ENCODE data around the gene NDFIP1. TPM values are rescaled to one million over a fixed set of nuclear protein-coding genes. Genes with fewer than 3 reads are reported as not detected.

The NDFIP1 gene
- total RNA-seq, 1 experiment from 2014 or later = 41.3 TPM

GRCh38 chr5:142193114-142193428 is 84.5 kb downstream of the NDFIP1 start:
- Histone ChIP-seq H2AFZ (ENCODE audit: low read length) (no peak overlapping the region), H3K27me3 (ENCODE audit: low read length) (no peaks in the 10 kb centered on the region), H3K36me3 (ENCODE audit: insufficient read depth, low read length) (no peaks in the 10 kb centered on the region), H3K79me2 (ENCODE audit: low read length) (no peaks in the 10 kb centered on the region), H3K4me2 (ENCODE audit: low read depth, low read length, poor library complexity, severe bottlenecking) (no peak overlapping the region), H3K9ac (ENCODE audit: low read length) (no peak overlapping the region), H3K27ac (ENCODE audit: low read length) (no peak overlapping the region), H3K4me1 (ENCODE audit: low read length) (no peaks in the 10 kb centered on the region), H3K9me2 (replicated peaks; ENCODE audit: insufficient read depth, low read length) (no peaks in the 10 kb centered on the region), H4K20me1 (ENCODE audit: insufficient read depth, low read depth, low read length) (no peaks in the 10 kb centered on the region), H3K9me3 (ENCODE audit: low read length) (no peaks in the 10 kb centered on the region), H3K4me3 (ENCODE audit: low read length) (no peak overlapping the region)
- no peak for DNase-seq

GRCh38 chr5:142197098-142197497 is 88.5 kb downstream of the NDFIP1 start:
- H2AFZ ChIP-seq (ENCODE audit: low read length) = no peak overlapping the region
- no peak overlapping the region for H3K9ac ChIP-seq (ENCODE audit: low read length)

DNA sequence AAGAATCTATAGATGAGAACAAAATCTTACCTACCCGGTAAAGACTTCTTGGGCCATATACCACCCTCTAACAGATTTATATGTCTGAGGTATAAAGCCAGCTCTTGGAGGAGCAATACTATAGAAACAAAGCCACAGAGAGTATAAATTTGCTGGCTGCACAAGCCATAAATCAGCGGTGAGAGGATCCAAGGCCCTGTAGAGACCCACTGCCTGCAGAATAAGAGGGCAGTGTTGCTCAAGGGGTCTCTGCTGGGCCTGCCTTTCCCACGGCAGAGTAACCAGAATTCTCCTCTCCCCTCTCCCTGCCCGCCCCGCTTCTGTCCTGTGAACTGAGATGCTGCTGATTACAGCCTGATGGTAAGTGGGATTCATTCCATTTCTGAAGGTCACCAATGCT is 89.2 kb downstream of the NDFIP1 start:
- no peaks in the 10 kb centered on the region for H3K9me3 ChIP-seq (ENCODE audit: low read length)
- DNase-seq = no peak
- no peak overlapping the region for H3K27ac ChIP-seq (ENCODE audit: low read length)
- no peaks in the 10 kb centered on the region for H3K36me3 ChIP-seq (ENCODE audit: insufficient read depth, low read length)
- H2AFZ ChIP-seq (ENCODE audit: low read length) = no peak overlapping the region
- no peaks in the 10 kb centered on the region for H3K27me3 ChIP-seq (ENCODE audit: low read length)
- H3K9me2 ChIP-seq (replicated peaks; ENCODE audit: insufficient read depth, low read length) = no peaks in the 10 kb centered on the region
- no peaks in the 10 kb centered on the region for H4K20me1 ChIP-seq (ENCODE audit: insufficient read depth, low read depth, low read length)
- H3K4me3 ChIP-seq (ENCODE audit: low read length) = no peak overlapping the region
- H3K4me2 ChIP-seq (ENCODE audit: low read depth, low read length, poor library complexity, severe bottlenecking) = no peak overlapping the region
- no peak overlapping the region for H3K9ac ChIP-seq (ENCODE audit: low read length)
- no peaks in the 10 kb centered on the region for H3K4me1 ChIP-seq (ENCODE audit: low read length)
- no peaks in the 10 kb centered on the region for H3K79me2 ChIP-seq (ENCODE audit: low read length)

More at GRCh38 chr5:142197098-142197497, 88.5 kb downstream of the NDFIP1 start:
- no peak overlapping the region for H3K4me2 ChIP-seq (ENCODE audit: low read depth, low read length, poor library complexity, severe bottlenecking)
- H3K4me3 ChIP-seq (ENCODE audit: low read length) = no peak overlapping the region
- no peak overlapping the region for H3K27ac ChIP-seq (ENCODE audit: low read length)
- no peak for DNase-seq
- no peaks in the 10 kb centered on the region for H3K9me3 ChIP-seq (ENCODE audit: low read length)
- no peaks in the 10 kb centered on the region for H4K20me1 ChIP-seq (ENCODE audit: insufficient read depth, low read depth, low read length)
- no peaks in the 10 kb centered on the region for H3K4me1 ChIP-seq (ENCODE audit: low read length)
- no peaks in the 10 kb centered on the region for H3K27me3 ChIP-seq (ENCODE audit: low read length)
- no peaks in the 10 kb centered on the region for H3K79me2 ChIP-seq (ENCODE audit: low read length)
- H3K36me3 ChIP-seq (ENCODE audit: insufficient read depth, low read length) = no peaks in the 10 kb centered on the region
- no peaks in the 10 kb centered on the region for H3K9me2 ChIP-seq (replicated peaks; ENCODE audit: insufficient read depth, low read length)

DNA sequence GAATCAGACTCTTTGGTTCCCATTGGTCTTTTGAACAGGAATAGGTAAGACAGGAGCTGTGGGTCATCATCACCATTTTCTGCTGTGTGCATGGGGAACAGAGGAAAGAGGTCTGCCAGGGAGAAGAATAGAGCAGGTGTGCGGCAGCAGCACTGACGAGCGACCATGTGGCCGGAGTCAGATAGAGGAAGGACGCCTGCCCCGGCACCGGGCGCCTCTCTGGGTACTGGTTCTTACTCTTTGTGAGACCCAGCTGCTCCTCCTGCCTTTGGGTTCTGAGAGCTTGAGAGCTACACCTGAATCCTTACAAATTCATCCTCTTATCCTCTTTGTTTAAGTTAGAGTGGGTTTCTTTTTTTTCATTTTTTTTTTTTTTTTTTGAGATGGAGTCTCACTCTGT is 90.8 kb downstream of the NDFIP1 start:
- H2AFZ ChIP-seq (ENCODE audit: low read length) = no peak overlapping the region
- no peak overlapping the region for H3K9ac ChIP-seq (ENCODE audit: low read length)
- no peaks in the 10 kb centered on the region for H3K79me2 ChIP-seq (ENCODE audit: low read length)
- no peak overlapping the region for H3K4me3 ChIP-seq (ENCODE audit: low read length)
- DNase-seq = no peak
- no peaks in the 10 kb centered on the region for H3K9me2 ChIP-seq (replicated peaks; ENCODE audit: insufficient read depth, low read length)
- no peak overlapping the region for H3K4me2 ChIP-seq (ENCODE audit: low read depth, low read length, poor library complexity, severe bottlenecking)
- no peak overlapping the region for H3K27ac ChIP-seq (ENCODE audit: low read length)
- no peaks in the 10 kb centered on the region for H4K20me1 ChIP-seq (ENCODE audit: insufficient read depth, low read depth, low read length)
- H3K4me1 ChIP-seq (ENCODE audit: low read length) = no peaks in the 10 kb centered on the region
- no peaks in the 10 kb centered on the region for H3K36me3 ChIP-seq (ENCODE audit: insufficient read depth, low read length)
- no peaks in the 10 kb centered on the region for H3K27me3 ChIP-seq (ENCODE audit: low read length)
- no peaks in the 10 kb centered on the region for H3K9me3 ChIP-seq (ENCODE audit: low read length)

DNA sequence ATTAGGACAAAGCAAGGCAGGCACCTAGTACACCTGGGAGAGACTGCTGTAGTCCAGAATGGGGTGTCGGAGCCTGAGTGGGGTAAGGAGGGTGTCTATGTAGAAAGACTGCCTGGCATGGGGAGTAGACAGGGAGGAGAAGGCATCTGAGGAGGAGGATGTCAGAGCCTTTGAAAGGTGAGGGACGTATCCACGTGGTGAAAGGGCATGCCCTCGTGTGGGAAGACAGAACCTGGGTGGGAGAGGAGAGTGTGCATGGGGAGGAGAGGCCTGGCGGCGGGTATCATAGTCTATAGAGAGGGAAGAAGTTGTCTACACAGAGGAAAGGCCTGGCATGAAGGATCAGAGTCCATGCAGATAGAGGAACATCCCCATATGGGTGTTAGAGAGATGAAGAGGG is 91.8 kb downstream of the NDFIP1 start:
- no peak for DNase-seq
- Histone ChIP-seq H3K27ac (ENCODE audit: low read length) (no peak overlapping the region), H3K9me3 (ENCODE audit: low read length) (no peaks in the 10 kb centered on the region), H3K4me2 (ENCODE audit: low read depth, low read length, poor library complexity, severe bottlenecking) (no peak overlapping the region), H4K20me1 (ENCODE audit: insufficient read depth, low read depth, low read length) (no peaks in the 10 kb centered on the region), H2AFZ (ENCODE audit: low read length) (no peak overlapping the region), H3K4me3 (ENCODE audit: low read length) (no peak overlapping the region), H3K36me3 (ENCODE audit: insufficient read depth, low read length) (no peaks in the 10 kb centered on the region), H3K79me2 (ENCODE audit: low read length) (no peaks in the 10 kb centered on the region), H3K4me1 (ENCODE audit: low read length) (no peaks in the 10 kb centered on the region), H3K9me2 (replicated peaks; ENCODE audit: insufficient read depth, low read length) (no peaks in the 10 kb centered on the region), H3K9ac (ENCODE audit: low read length) (no peak overlapping the region), H3K27me3 (ENCODE audit: low read length) (no peaks in the 10 kb centered on the region)

GRCh38 chr5:142201471-142201887 is 92.9 kb downstream of the NDFIP1 start:
- Histone ChIP-seq H2AFZ (ENCODE audit: low read length) (no peak overlapping the region), H3K4me2 (ENCODE audit: low read depth, low read length, poor library complexity, severe bottlenecking) (no peak overlapping the region), H3K9me2 (replicated peaks; ENCODE audit: insufficient read depth, low read length) (no peaks in the 10 kb centered on the region), H3K27ac (ENCODE audit: low read length) (no peak overlapping the region), H3K4me1 (ENCODE audit: low read length) (no peaks in the 10 kb centered on the region), H3K4me3 (ENCODE audit: low read length) (no peak overlapping the region), H3K79me2 (ENCODE audit: low read length) (no peaks in the 10 kb centered on the region), H3K27me3 (ENCODE audit: low read length) (no peaks in the 10 kb centered on the region), H4K20me1 (ENCODE audit: insufficient read depth, low read depth, low read length) (no peaks in the 10 kb centered on the region), H3K9me3 (ENCODE audit: low read length) (no peaks in the 10 kb centered on the region), H3K36me3 (ENCODE audit: insufficient read depth, low read length) (no peaks in the 10 kb centered on the region), H3K9ac (ENCODE audit: low read length) (no peak overlapping the region)
- DNase-seq = no peak

- Histone ChIP-seq H3K9me3 (ENCODE audit: low read length) (no peaks in the 10 kb centered on the region), H3K4me1 (ENCODE audit: low read length) (no peaks in the 10 kb centered on the region), H4K20me1 (ENCODE audit: insufficient read depth, low read depth, low read length) (no peaks in the 10 kb centered on the region), H3K79me2 (ENCODE audit: low read length) (no peaks in the 10 kb centered on the region), H3K27me3 (ENCODE audit: low read length) (no peaks in the 10 kb centered on the region), H3K9ac (ENCODE audit: low read length) (no peak overlapping the region), H3K4me2 (ENCODE audit: low read depth, low read length, poor library complexity, severe bottlenecking) (no peak overlapping the region), H3K36me3 (ENCODE audit: insufficient read depth, low read length) (no peaks in the 10 kb centered on the region), H3K4me3 (ENCODE audit: low read length) (no peak overlapping the region), H2AFZ (ENCODE audit: low read length) (no peak overlapping the region), H3K27ac (ENCODE audit: low read length) (no peak overlapping the region), H3K9me2 (replicated peaks; ENCODE audit: insufficient read depth, low read length) (no peaks in the 10 kb centered on the region)
- DNase-seq = no peak
Measured at GRCh38 chr5:142202282-142202681, 93.7 kb downstream of the NDFIP1 start.

Other genes starting within 250 kb of the NDFIP1 start
- not detected in 2 replicates for gene PCDH1, start 230.4 kb upstream of the NDFIP1 start, total RNA-seq (2014; rRNA removed; shearing (Covaris generic); ENCODE audit: low replicate concordance)
- gene DELE1, start 184.9 kb upstream of the NDFIP1 start, total RNA-seq (2014; rRNA removed; shearing (Covaris generic); ENCODE audit: low replicate concordance) = 100 and 124 TPM in 2 replicates
- not detected in 2 replicates for gene PCDH12, start 150.6 kb upstream of the NDFIP1 start, total RNA-seq (2014; rRNA removed; shearing (Covaris generic); ENCODE audit: low replicate concordance)
- 38.0 and 41.9 TPM in 2 replicates for gene RNF14, start 139.7 kb upstream of the NDFIP1 start, total RNA-seq (2014; rRNA removed; shearing (Covaris generic); ENCODE audit: low replicate concordance)
- 45.0 and 50.5 TPM in 2 replicates for gene GNPDA1, start 95.8 kb upstream of the NDFIP1 start, total RNA-seq (2014; rRNA removed; shearing (Covaris generic); ENCODE audit: low replicate concordance)
- 0.26 and 0.90 TPM in 2 replicates for gene SPRY4, start 216.2 kb downstream of the NDFIP1 start, total RNA-seq (2014; rRNA removed; shearing (Covaris generic); ENCODE audit: low replicate concordance)